GM23338 (cell line): ENCODE results near the gene AP3M1. TPM values are rescaled to one million over a fixed set of nuclear protein-coding genes. Genes with fewer than 3 reads are reported as not detected.

Source experiments
- ATAC-seq: fragments of 200-7000 bp; cut with Tn5 transposase; 3 replicates; pipeline ENCODE4 v1.9.1; 2020
- DNase-seq: peaks from one replicate; pipeline ENCODE4 v3.0.0-alpha.2; 2015; ENCODE audit warnings: low spot score
- H2AFZ ChIP-seq: fragments of 200-600 bp; sonication (generic); 2 replicates; pipeline ENCODE4 v1.8.0; 2016; ENCODE audit warnings: antibody characterized with exemption, mild to moderate bottlenecking, moderate library complexity
- H3F3A ChIP-seq: fragments of 200-600 bp; sonication (generic); replicated peaks from 2 replicates; pipeline ENCODE4 v1.8.0; 2017; ENCODE audit warnings: antibody characterized with exemption, mixed run types, low read depth
- H3K27ac ChIP-seq: fragments of 200-600 bp; sonication (generic); 2 replicates; pipeline ENCODE4 v1.6.1; 2016; ENCODE audit warnings: low read depth
- H3K27me3 ChIP-seq: fragments of 200-600 bp; sonication (generic); 2 replicates; pipeline ENCODE4 v1.8.0; 2016; ENCODE audit warnings: mild to moderate bottlenecking, mixed run types, moderate library complexity; ENCODE audit not compliant: insufficient read depth
- H3K36me3 ChIP-seq: fragments of 200-600 bp; sonication (generic); 2 replicates; pipeline ENCODE4 v1.8.0; 2016; ENCODE audit warnings: mild to moderate bottlenecking; ENCODE audit not compliant: insufficient read depth
- H3K4me1 ChIP-seq: fragments of 200-600 bp; sonication (generic); 2 replicates; pipeline ENCODE4 v1.8.0; 2016; ENCODE audit warnings: mild to moderate bottlenecking, moderate library complexity; ENCODE audit not compliant: insufficient read depth
- H3K4me2 ChIP-seq: fragments of 200-600 bp; sonication (generic); 2 replicates; pipeline ENCODE4 v1.7.1; 2017; ENCODE audit warnings: mixed run types
- H3K4me3 ChIP-seq: fragments of 200-600 bp; sonication (generic); 2 replicates; pipeline ENCODE4 v1.6.1; 2016; ENCODE audit warnings: mixed run types
- H3K79me2 ChIP-seq: fragments of 200-600 bp; sonication (generic); replicated peaks from 2 replicates; pipeline ENCODE4 v1.8.0; 2017; ENCODE audit warnings: mild to moderate bottlenecking; ENCODE audit not compliant: insufficient read depth
- H3K9me2 ChIP-seq: fragments of 200-600 bp; sonication (generic); 2 replicates; pipeline ENCODE4 v1.8.0; 2017; ENCODE audit not compliant: insufficient read depth
- H4K20me1 ChIP-seq: fragments of 200-600 bp; sonication (generic); replicated peaks from 2 replicates; pipeline ENCODE4 v1.8.0; 2017; ENCODE audit warnings: mild to moderate bottlenecking; ENCODE audit not compliant: insufficient read depth
- H3K27ac Mint-ChIP-seq: 2 replicates; pipeline ENCODE4 v1.8.0; 2020; ENCODE audit warnings: inconsistent platforms, mild to moderate bottlenecking, moderate library complexity, mixed read lengths
- H3K27me3 Mint-ChIP-seq: 3 replicates; pipeline ENCODE4 v1.8.0; 2022; ENCODE audit warnings: low read depth, mild to moderate bottlenecking, moderate library complexity, mixed read lengths, inconsistent platforms; ENCODE audit not compliant: insufficient read depth, poor library complexity
- H3K36me3 Mint-ChIP-seq: 3 replicates; pipeline ENCODE4 v1.8.0; 2021; ENCODE audit warnings: low read depth, mild to moderate bottlenecking, inconsistent platforms, moderate library complexity, mixed read lengths
- H3K4me1 Mint-ChIP-seq: 3 replicates; pipeline ENCODE4 v1.8.0; 2020; ENCODE audit warnings: mild to moderate bottlenecking, inconsistent platforms, mixed read lengths
- H3K4me3 Mint-ChIP-seq: 3 replicates; pipeline ENCODE4 v1.8.0; 2021; ENCODE audit warnings: moderate library complexity, mild to moderate bottlenecking, inconsistent platforms, mixed read lengths
- H3K9me3 Mint-ChIP-seq: 3 replicates; pipeline ENCODE4 v1.8.0; 2020; ENCODE audit warnings: moderate library complexity, mild to moderate bottlenecking, inconsistent platforms, mixed read lengths
- CREB1 ChIP-seq: fragments of 250-450 bp; sonication (Bioruptor Pico); IDR thresholded peaks from 2 replicates; pipeline ENCODE4 v1.5.0; 2020; ENCODE audit warnings: low read depth, mild to moderate bottlenecking, moderate library complexity
- EZH2phosphoT487 ChIP-seq: fragments of 200-600 bp; sonication (generic); IDR thresholded peaks from one replicate; pipeline ENCODE4 v1.8.1; 2018; ENCODE audit warnings: antibody characterized with exemption; ENCODE audit not compliant: unreplicated experiment
- POLR2AphosphoS5 ChIP-seq: IDR thresholded peaks from 2 replicates; pipeline ENCODE4 v1.6.1; 2016; ENCODE audit warnings: antibody characterized with exemption, low read depth
- ZNF331 ChIP-seq: fragments of 250-450 bp; sonication (Bioruptor Pico); IDR thresholded peaks from 2 replicates; pipeline ENCODE4 v1.5.0; 2020; ENCODE audit warnings: low read depth, mild to moderate bottlenecking, moderate library complexity
- polyA plus RNA-seq: library from polyadenylated mRNA; unstranded; fragments of >200 nt; fragmentation: Nextera tagmentation; extraction: Ambion mirVana; gene quantifications from 2 replicates; pipeline ENCODE4 v1.2.1, GENCODE V29; 2016
- total RNA-seq: library from RNA; depleted of rRNA; stranded (reverse); fragments of >200 nt; shearing (Covaris generic); gene quantifications from 2 replicates; pipeline ENCODE4 v1.2.3, GENCODE V29; 2014
- TF ChIP-seq, protein P1 (sequence below): IDR thresholded peaks from one replicate; pipeline ENCODE4 v1.6.1; 2018; ENCODE audit warnings: antibody characterized with exemption; ENCODE audit not compliant: unreplicated experiment
- TF ChIP-seq, protein P2 (sequence below): fragments of 250-450 bp; sonication (Bioruptor Pico); IDR thresholded peaks from 2 replicates; pipeline ENCODE4 v1.5.0; 2020; ENCODE audit warnings: mild to moderate bottlenecking, moderate library complexity

Gene AP3M1
- total and polyA plus RNA-seq, 2 experiments from 2014 or later, result 13.8 to 41.7 TPM

DNA sequence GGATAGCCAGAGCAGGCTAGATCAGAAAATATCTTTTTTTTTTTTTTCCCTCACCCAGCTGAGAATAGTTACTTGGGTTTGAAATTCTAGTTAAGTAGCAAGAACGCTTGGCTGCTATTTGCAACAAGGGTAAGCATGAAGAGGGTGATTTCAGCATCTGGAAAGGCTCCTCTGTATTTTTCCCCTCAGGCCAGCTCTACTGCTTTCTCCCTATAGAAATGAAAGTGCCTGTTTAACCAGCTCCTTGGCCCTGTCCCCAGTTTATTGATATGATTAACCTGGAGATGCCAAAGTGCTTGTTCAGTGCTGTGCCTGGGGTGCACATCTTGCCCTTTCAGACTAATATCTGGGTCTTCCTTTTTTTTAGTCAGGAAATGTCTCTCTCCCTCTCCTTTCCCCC is 37.1 kb downstream of the AP3M1 start:
- H3K4me1 ChIP-seq, result no peaks in the 10 kb centered on the region
- H3F3A ChIP-seq, result peaks cover 19% of the 10 kb centered on the region
- no peaks in the 10 kb centered on the region for H3K9me2 ChIP-seq
- H2AFZ ChIP-seq, result no peak overlapping the region
- no peaks in the 10 kb centered on the region for H3K9me3 Mint-ChIP-seq
- DNase-seq (no peak), ATAC-seq (no peak)
- H3K27ac ChIP-seq, result no peak overlapping the region
- H4K20me1 ChIP-seq, result peaks cover 26% of the 10 kb centered on the region
- H3K27me3 ChIP-seq, result no peaks in the 10 kb centered on the region
- H3K36me3 Mint-ChIP-seq, result peaks cover 97% of the 10 kb centered on the region
- H3K4me1 Mint-ChIP-seq, result 0 out of 3 replicates have a peak, but pooled peaks cover 3% of the 10 kb centered on the region
- H3K79me2 ChIP-seq, result peaks cover 9% of the 10 kb centered on the region; the same call in 1 of the 2 replicates
- H3K27me3 Mint-ChIP-seq, result peaks cover 8% of the 10 kb centered on the region
- no peak overlapping the region; the same call in 2 of the 3 replicates for H3K4me3 Mint-ChIP-seq
- peaks cover 73% of the 10 kb centered on the region for H3K36me3 ChIP-seq
- H3K27ac Mint-ChIP-seq, result no peak overlapping the region; the same call in 1 of the 2 replicates
- TF ChIP-seq, protein P1, sequence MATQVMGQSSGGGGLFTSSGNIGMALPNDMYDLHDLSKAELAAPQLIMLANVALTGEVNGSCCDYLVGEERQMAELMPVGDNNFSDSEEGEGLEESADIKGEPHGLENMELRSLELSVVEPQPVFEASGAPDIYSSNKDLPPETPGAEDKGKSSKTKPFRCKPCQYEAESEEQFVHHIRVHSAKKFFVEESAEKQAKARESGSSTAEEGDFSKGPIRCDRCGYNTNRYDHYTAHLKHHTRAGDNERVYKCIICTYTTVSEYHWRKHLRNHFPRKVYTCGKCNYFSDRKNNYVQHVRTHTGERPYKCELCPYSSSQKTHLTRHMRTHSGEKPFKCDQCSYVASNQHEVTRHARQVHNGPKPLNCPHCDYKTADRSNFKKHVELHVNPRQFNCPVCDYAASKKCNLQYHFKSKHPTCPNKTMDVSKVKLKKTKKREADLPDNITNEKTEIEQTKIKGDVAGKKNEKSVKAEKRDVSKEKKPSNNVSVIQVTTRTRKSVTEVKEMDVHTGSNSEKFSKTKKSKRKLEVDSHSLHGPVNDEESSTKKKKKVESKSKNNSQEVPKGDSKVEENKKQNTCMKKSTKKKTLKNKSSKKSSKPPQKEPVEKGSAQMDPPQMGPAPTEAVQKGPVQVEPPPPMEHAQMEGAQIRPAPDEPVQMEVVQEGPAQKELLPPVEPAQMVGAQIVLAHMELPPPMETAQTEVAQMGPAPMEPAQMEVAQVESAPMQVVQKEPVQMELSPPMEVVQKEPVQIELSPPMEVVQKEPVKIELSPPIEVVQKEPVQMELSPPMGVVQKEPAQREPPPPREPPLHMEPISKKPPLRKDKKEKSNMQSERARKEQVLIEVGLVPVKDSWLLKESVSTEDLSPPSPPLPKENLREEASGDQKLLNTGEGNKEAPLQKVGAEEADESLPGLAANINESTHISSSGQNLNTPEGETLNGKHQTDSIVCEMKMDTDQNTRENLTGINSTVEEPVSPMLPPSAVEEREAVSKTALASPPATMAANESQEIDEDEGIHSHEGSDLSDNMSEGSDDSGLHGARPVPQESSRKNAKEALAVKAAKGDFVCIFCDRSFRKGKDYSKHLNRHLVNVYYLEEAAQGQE, result no peak
- TF ChIP-seq ZNF331 (CRISPR knock-in tag) (no peak), EZH2phosphoT487 (no peak)
- no peak overlapping the region for H3K4me2 ChIP-seq
- no peak overlapping the region for H3K4me3 ChIP-seq

DNA sequence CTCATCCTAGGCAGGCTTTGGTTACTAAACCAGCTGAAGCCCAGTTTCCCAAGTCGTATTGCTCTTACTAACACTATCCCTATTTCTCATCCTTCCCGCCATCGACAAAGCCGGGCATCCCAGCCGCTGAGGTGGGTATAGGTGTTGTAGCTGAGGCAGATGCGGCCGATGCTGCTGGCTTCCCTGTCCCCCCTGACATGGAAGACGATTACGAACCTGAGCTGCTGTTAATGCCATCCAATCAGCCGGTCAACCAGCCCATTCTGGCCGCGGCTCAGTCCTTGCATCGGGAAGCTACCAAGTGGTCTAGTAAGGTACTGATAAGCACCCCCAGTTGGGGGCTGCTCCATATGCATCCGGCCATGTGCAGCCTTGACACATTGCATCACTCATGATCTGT is 38.8 kb downstream of the AP3M1 start:
- H3K79me2 ChIP-seq, result peaks cover 9% of the 10 kb centered on the region
- peak overlapping the region; percentile 86 for H3K27ac Mint-ChIP-seq
- DNase-seq (no peak), ATAC-seq (no peak; the same call in 2 of the 3 replicates)
- no peak overlapping the region for H3K4me2 ChIP-seq
- peaks cover 97% of the 10 kb centered on the region for H3K36me3 Mint-ChIP-seq
- peaks cover 13% of the 10 kb centered on the region; the same call in 1 of the 2 replicates for H3F3A ChIP-seq
- H3K27me3 ChIP-seq, result no peaks in the 10 kb centered on the region
- H2AFZ ChIP-seq, result no peak overlapping the region
- H3K4me3 ChIP-seq, result no peak overlapping the region
- peaks cover 84% of the 10 kb centered on the region for H3K36me3 ChIP-seq
- no peaks in the 10 kb centered on the region for H3K4me1 ChIP-seq
- H3K9me3 Mint-ChIP-seq, result no peaks in the 10 kb centered on the region
- TF ChIP-seq POLR2AphosphoS5 (no peak), CREB1 (no peak)
- TF ChIP-seq, protein P1, result no peak
- TF ChIP-seq, protein P2, sequence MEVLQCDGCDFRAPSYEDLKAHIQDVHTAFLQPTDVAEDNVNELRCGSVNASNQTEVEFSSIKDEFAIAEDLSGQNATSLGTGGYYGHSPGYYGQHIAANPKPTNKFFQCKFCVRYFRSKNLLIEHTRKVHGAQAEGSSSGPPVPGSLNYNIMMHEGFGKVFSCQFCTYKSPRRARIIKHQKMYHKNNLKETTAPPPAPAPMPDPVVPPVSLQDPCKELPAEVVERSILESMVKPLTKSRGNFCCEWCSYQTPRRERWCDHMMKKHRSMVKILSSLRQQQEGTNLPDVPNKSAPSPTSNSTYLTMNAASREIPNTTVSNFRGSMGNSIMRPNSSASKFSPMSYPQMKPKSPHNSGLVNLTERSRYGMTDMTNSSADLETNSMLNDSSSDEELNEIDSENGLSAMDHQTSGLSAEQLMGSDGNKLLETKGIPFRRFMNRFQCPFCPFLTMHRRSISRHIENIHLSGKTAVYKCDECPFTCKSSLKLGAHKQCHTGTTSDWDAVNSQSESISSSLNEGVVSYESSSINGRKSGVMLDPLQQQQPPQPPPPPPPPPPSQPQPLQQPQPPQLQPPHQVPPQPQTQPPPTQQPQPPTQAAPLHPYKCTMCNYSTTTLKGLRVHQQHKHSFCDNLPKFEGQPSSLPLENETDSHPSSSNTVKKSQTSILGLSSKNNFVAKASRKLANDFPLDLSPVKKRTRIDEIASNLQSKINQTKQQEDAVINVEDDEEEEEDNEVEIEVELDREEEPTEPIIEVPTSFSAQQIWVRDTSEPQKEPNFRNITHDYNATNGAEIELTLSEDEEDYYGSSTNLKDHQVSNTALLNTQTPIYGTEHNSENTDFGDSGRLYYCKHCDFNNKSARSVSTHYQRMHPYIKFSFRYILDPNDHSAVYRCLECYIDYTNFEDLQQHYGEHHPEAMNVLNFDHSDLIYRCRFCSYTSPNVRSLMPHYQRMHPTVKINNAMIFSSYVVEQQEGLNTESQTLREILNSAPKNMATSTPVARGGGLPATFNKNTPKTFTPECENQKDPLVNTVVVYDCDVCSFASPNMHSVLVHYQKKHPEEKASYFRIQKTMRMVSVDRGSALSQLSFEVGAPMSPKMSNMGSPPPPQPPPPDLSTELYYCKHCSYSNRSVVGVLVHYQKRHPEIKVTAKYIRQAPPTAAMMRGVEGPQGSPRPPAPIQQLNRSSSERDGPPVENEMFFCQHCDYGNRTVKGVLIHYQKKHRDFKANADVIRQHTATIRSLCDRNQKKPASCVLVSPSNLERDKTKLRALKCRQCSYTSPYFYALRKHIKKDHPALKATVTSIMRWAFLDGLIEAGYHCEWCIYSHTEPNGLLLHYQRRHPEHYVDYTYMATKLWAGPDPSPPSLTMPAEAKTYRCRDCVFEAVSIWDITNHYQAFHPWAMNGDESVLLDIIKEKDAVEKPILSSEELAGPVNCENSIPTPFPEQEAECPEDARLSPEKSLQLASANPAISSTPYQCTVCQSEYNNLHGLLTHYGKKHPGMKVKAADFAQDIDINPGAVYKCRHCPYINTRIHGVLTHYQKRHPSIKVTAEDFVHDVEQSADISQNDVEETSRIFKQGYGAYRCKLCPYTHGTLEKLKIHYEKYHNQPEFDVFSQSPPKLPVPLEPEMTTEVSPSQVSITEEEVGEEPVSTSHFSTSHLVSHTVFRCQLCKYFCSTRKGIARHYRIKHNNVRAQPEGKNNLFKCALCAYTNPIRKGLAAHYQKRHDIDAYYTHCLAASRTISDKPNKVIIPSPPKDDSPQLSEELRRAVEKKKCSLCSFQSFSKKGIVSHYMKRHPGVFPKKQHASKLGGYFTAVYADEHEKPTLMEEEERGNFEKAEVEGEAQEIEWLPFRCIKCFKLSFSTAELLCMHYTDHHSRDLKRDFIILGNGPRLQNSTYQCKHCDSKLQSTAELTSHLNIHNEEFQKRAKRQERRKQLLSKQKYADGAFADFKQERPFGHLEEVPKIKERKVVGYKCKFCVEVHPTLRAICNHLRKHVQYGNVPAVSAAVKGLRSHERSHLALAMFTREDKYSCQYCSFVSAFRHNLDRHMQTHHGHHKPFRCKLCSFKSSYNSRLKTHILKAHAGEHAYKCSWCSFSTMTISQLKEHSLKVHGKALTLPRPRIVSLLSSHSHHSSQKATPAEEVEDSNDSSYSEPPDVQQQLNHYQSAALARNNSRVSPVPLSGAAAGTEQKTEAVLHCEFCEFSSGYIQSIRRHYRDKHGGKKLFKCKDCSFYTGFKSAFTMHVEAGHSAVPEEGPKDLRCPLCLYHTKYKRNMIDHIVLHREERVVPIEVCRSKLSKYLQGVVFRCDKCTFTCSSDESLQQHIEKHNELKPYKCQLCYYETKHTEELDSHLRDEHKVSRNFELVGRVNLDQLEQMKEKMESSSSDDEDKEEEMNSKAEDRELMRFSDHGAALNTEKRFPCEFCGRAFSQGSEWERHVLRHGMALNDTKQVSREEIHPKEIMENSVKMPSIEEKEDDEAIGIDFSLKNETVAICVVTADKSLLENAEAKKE (CRISPR knock-in tag), result no peak
- H3K27ac ChIP-seq, result no peak overlapping the region
- no peak overlapping the region for H3K4me3 Mint-ChIP-seq
- peaks cover 14% of the 10 kb centered on the region for H3K27me3 Mint-ChIP-seq
- 0 out of 3 replicates have a peak, but pooled peaks cover 3% of the 10 kb centered on the region for H3K4me1 Mint-ChIP-seq
- H4K20me1 ChIP-seq, result peaks cover 31% of the 10 kb centered on the region
- H3K9me2 ChIP-seq, result no peaks in the 10 kb centered on the region
